Measurements from ENCODE around the gene SLC7A7.
"Not testable (repeated sequence)": the region's sequence is repeated elsewhere in the genome, so short reads cannot be mapped to it uniquely, and the experiment has no call there.

SLC7A7 gene

DNA sequence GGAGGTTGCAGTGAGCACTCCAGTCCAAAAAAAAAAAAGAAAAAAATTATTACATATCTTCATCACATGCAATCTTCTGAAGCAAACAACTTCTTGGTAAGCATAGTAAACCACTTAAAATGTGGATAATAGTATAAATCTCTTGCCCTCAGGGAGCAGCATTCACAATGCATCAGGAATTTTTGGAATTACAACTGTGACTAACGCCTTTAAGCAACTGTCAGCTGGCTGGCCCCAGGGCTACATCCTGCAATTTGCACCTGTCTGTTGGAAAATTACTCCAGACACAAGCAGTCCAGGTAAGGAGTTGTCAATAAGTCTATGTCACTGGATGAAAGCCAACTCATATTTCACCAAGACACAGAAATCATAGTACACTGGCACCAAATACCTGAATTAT, 5.5 kb upstream of the SLC7A7 start:
- DNase-seq = no peak

DNA sequence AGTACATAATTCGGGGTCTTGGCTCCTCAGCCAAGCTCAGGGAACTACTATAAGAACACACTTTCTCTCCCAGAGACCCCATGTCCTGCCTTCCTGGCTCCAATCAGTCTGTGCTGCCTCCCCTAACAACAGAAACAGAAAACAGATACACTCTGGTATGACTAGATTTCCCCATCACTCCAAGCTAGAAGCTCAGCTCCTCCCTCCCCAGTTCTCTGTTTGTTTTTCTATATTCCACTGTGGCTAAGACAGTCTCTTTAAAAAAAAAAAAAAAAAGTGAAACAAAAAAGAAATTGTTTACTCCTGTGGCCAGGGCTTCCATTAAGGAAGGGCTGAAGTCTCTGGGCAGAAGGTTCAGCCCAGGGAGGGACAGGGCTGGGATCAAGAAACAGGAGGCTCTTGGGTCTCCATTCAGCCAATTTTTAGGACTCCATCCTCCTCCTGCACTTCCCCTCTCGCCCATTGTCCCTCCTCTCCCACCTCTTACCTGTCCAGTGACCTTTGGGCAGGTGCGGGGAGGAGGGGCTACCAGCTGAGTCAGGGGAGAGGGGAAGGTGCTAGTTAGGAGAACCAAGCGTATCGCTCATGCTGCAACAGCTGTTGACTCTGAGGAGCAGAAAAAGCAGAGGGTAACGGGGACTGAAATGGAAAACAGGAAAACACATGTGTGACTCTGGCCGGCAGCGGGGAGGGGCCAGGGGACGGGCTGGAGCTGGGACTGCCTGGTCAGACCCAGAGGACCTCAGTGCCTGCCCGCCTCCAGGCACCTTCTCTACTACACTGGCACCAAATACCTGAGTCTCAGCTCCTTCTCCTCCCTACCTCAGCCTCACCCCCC, 4.1 kb upstream of the SLC7A7 start:
- peak; percentile 77 for DNase-seq

DNA sequence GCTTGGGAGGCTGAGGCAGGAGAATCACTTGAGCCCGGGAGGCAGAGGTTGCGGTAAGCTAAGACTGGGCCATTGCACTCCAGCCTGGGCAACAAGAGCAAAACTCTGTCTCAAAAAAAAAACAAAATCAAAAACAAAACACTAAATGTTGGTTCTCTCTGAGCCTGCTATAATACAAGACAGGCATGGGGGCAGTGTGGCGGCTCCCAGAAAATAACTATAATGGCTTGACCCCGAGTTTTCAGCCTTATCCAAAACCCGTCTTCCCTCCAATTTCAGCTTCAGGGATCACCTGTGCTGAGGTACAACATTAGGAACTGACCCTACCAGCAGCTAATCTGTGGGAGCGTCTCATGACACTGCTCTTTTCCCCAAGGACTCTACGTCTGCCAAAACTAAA, 862 bp downstream of the SLC7A7 start:
- no peak for DNase-seq

DNA sequence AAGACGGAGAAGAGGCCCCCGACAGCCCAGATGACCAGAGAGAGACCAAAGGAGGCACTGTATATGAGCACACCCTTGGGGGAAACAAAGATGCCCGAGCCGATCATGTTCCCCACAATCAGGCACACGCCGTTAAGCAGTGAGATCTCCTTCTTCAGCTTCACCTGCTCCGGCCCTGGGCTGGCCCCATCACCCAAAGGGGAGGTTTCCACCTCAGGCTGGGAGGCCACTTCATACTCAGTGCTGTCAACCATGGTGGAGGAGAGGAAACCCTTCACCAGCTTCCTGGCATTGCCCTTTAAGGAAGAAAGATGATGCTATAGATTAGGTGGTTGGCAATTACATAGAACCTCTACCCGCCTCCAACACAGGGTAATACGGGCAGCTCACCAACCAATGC, 2.1 kb downstream of the SLC7A7 start:
- no peak for DNase-seq

DNA sequence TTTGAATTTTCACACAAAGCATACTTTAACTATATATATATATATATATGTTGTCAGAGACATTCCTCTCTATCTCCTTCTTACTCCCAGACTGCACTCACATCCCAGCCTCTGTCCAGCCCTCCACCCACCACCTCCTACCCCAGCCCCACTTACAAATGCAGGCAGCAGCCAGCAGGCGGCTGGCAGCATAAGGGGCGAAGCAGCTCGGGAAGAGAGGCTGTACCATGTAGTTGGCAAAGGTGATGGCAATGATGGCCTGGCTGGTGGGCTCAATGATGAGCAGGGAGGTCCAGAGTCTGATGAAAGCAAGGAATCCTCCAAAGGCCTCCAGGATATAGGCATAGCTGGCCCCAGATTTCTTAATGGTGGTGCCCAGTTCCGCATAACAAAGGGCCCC, 2.5 kb downstream of the SLC7A7 start:
- no peak for DNase-seq

DNA sequence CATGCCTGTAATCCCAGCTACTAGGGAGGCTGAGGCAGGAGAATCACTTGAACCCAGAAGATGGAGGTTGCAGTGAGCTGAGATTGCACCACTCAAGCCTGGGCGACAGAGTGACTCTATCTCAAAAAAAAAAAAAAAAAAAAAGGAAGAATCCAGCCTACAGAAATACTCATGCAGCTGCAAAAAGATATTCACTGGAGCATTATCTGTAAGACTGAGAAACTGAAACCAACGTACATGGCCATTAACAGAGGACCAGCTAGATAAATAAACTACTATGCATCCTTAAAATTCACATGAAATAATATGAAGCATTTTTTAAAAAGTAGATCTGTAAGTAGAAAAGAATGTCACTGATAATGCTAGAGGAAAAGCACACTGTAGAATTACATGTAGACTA, 3.5 kb downstream of the SLC7A7 start:
- peak; percentile 77 for DNase-seq

DNA sequence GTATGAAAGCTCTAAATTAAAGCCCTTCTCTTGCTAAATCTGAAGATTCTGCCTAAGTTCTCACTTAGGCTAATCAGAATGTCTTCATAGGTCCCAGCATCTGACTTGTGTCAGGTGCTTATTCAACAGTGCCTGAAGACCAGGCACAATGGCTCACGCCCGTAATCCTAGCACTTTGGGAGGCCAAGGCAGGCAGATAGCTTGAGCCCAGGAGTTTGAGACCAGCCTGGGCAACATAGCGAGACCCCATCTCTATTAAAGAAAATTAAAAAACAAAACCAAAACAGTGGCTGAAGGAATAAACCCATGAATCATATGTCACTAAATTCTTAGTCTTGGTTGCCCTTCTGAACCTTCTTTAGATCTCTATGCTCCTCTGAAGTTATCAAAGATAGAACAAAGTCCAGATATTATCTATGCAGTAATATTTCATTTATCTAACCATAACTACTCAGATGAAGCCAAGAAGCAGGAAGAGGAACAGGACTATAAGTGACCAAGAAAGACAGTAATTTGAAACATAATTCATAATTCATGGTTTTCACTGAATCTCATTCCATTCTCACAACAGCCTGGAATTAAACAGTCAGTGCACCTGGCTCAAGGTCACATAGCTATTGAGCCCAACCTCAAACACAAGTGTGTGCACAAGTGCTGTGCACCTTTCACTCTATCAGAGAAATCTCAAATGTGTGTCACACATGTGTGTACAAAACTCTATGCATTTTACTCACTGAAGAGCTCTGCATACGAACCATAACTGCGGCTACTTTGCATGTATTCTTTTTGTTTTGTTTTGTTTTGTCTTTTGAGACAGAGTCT, 6.6 kb downstream of the SLC7A7 start:
- DNase-seq = no peak

DNA sequence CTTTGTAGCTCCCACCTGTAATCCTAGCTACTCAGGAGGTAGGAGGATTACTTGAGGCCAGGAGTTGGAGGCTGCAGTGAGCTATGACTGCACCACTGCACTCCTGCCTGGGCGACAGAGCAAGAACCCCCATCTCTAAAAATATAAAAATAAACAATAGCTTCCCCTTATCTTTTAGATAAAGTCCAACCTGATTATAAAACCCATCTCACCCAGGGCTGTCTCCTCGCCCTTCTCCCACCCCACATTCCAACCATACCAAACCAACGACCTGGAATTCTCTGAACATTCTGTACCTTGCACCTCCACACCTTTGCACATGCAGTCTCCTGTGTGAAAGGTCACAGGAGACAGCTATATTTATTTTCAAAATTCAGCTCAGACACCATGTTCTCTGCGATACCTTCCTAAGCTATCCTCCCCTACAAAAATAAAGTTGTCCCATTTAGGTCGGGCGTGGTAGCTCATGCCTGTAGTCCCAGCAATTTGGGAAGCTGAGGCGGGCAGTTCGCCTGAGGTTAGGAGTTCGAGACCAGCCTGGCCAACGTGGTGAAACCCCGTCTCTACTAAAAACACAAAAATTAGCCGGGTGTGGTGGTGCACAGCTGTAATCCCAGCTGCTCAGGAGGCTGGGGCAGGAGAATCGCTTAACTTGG, 7.7 kb downstream of the SLC7A7 start:
- no peak for DNase-seq

DNA sequence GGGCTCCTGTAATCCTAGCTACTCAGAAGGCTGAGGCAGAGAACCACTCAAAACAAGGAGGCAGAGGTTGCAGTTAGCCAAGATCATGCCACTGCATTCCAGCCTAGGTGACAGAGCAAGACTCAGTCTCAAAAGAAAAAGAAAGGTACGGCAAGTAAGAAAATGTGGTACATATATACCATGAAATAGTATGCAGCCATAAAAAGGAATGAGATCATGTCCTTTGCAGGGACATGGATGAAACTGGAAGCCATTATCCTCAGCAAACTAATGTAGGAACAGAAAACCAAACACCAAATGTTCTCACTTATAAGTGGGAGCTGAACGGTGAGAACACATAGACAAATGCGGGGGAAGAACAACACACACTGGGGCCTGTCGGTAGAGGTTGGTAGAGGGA, 10.0 kb downstream of the SLC7A7 start:
- DNase-seq = not testable (repeated sequence)

DNA sequence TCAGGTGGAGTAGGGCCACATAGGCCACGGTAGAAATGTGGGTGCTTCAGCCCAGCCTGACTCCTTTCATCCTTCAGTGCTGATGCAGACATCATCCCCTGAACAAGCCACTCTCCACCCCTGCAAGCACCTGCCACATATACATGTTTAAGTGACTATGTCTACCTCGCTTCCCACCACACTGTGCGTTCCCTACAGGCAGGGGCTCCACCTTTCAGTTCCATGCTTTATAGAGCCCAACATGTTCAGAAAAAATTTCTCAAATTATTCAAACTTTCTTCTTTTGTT, 11.6 kb downstream of the SLC7A7 start:
- no peak for DNase-seq

DNA sequence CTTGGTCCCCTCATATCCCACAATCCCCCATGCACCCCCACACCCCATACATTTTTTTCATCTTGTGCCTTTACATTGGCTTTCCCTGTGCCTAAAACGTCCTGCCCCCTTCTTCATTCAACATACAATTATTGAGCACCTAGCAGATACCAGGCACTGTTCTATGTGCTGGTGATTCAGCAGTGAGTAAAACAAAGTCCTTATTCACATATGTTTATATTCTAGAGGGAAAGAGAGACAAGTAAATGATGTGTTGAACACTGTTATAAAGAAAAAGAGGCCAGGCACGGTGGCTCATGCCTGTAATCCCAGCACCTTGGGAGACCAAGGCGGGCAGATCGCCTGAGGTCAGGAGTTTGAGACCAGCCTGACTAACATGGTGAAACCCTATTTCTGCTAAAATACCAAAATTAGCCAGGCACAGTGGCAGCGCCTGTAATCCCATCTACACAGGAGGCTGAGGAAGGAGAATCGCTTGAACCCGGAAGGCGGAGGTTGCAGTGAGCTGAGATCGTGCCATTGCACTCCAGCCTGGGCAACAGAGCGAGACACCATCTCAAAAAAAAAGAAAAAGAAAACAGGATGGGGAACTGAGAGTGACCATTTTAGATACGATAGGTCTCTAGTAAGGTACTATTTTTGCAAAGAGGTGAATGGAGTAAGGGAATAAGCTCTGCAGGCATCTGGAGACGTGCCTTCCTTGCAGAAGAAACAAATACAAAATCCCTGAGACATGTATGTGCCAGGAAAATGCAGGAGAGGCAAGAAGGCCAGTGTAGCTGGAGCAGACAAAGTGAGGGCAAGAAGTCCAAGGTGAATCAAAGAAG, 12.2 kb downstream of the SLC7A7 start:
- no peak for DNase-seq

DNA sequence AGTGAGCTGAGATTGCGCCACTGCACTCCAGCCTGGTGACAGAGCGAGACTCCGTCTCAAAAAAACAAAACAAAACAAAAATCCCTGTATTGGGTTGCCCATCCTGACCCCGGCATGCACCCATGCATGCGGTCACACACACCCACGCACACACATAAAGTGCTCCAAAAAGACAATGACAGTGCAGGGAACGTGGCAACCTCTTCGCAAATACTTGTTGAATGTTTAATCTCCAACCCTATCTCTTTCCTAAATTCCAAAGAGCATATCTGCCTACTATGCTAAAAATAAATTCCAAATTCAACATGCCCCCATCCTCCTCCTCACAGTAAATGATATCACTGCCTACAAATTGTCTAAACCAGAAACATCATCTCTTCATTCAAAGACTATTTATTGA, 13.5 kb downstream of the SLC7A7 start:
- DNase-seq = no peak

DNA sequence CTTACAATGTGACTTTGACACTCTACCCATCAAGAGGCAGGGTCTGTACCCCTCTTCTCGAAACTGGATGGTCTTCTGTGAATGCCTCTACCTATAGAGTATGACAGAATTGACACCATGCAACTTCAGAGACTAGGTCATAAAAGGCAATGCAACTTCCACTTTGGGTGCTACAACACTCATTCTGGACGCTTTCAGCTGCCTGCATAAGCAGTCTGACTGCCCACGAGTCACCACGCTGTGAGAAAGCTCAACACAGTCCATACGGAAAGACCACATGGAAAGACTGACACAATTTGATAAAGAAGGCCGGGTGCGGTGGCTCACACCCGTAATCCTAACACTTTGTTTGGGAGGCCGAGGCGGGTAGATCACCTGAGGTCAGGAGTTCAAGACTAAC, 14.9 kb downstream of the SLC7A7 start:
- DNase-seq = peak; percentile 78

DNA sequence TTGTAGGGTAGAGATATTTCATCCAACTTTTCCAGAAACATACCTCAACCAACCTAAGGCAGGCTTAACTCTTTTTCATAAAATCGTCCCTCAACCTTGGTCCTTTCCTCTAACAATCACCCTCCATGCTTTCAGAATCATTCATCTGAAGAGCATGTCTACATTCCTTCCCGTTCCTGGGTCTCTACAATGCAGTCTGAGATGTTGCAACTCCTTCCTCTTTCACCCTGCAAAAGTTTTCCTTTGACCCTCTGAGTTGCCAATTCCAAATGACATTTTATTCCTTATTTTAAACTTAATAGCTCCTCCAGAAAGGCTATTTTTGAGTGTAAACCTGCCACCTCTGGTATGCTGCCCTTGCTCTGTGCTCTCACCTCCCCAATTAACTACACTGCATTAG, 16.7 kb downstream of the SLC7A7 start:
- peak; percentile 83 for DNase-seq

DNA sequence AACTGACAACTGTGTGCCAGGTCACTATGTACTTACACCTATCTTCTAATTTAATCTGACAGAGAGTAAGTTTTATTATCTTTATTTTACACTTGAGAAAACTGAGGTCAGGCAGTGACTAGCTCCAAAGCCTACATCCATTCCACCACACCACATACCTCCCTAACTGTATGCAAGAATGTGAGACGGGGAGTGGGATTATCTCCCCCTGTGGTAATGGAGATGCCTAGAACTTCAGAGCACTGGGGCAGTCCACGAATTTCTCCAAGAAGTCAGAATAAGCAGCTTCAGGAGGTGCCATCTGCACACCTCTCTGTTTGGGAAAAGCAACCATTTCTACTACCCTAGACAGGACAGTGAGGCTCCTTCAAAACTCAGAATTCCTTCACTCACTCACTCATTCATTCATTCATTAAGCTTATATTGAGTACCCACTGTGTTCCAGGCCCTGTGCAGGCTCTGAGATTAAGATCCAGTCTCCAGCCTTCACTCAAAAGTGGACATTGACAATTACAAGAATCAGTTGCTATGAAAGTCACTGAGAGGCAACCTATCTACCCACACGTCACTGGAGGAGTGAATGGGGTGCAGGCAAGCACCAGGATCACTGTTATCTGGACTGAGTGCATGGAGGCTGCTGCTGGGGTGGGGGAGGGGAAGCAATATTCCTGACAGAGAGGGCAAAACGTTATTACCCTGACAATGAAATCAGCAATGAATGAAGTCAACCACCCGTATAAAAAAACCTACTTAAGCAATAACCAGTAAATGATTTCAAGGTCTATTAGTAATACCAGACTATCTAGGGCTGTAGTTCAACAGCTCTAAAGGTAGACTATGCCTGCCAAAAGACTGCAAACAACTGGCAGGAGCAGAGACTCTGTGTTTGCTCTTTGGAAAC, 18.0 kb downstream of the SLC7A7 start:
- DNase-seq = no peak

DNA sequence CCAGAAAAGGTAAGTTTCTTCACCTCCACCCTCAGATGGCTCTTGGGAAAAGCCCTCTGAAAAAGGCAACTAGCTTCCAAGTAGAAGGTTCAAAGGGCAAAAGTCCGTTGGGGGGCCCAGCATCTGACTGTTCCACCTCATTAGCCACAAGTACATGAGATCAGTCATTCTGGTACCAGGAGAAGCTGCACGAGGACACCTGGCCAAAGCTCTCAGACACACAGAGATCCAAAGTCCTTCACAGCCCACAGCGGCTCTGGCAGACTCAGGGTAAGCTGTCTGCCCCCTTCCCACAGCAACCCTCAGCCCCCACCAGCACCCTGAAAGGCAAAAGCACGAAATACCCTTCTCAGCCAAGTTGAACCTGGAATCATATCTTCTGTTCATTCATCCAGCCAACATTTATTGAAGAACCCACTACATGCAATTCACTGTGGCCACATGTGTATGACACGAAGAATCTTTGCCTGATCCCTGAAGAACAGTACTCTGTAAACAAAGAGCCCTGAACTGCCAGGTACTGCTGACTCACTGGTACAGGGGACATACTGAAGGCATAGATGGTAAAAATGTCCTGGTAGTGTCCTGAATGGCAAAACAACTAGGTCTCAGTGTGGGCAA, 19.0 kb downstream of the SLC7A7 start:
- no peak for DNase-seq

DNA sequence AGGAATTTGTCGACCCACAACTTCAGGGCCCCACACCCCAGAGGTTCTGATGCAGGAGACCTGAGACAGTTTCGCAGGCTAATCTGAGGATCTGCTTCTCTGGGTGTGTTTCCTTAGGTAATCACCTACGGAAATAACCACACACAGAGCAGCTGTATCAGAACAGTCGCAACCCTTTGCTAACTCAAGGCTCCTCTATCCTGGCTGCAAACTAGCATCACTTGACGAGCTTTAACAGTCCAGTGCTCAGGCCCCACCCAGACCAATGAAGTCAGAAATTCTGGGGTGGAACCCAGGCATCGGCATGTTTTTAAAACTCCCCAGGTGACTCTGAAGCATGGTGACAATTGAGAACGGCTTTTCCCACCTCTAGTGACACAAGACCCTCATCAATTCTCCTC, 20.7 kb downstream of the SLC7A7 start:
- DNase-seq = no peak

DNA sequence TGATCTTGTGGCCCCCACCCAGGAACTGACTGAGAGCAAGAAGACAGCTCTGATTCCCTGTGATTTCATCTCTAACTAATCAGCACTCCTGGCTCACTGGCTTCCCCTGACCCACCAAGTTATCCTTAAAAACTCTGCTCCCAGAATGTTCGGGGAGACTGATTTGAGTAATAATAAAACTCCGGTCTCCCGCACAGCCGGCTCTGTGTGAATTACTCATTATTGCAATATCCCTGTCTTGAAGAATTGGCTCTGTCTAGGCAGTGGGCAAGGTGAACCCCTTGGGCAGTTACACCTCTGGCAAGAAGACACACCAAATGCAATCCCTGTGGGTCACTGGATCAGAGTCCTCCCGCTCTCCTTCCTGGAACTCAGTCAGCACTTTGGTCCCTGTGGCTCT, 21.3 kb downstream of the SLC7A7 start:
- no peak for DNase-seq

DNA sequence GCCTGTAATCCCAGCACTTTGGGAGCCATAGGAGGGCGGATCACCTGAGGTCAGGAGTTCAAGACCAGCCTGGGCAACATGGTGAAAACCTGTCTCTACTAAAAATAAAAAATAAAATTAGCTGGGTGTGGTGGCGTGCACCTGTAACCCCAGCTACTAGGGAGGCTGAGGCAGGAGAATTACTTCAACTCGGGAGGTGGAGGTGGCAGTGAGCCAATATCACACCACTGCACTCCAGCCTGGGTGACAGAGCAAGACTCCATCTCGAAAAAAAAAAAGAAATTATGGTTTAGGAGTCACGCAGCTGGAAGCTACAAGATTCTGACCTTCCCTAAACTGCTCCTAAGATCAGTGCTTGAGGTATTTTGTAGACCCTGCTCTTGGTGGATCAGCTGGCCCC, 21.7 kb downstream of the SLC7A7 start:
- not testable (repeated sequence) for DNase-seq

DNA sequence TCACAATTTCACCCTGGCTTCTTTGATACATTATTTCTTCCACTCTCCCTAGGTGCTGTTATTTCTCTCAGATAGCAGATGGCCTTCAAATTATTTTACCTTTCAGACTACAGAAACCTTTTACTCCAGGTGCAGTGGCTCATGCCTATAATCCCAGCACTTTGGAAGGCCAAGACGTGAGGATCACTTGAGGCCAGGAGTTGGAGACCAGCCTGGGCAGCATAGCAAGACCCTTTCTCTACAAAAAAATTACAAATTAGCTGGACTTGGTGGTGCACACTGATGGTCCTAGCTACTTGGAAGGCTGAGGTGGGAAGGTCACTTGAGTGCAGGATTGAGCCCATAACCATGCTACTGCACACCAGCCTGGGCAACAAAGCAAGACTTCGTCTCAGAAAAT, 23.1 kb downstream of the SLC7A7 start:
- no peak for DNase-seq

DNA sequence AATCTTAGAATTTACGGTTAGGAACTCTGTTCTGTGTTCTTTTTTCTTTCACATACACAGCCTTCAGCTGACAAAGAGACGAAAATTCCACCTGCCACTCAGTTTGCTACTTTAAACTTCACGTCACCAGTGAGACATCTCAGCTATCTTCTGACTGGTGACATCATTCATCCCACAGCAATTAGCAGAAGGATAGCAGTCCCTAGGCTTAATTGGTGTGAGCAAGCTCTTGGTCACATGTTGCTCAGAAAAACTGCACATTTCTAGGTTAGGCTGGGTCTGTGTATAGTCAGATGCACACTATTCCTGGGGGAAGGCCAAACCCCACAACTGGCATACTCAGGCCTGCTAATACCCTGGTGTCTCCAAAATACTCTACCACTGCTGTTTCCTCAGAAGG, 23.9 kb downstream of the SLC7A7 start:
- DNase-seq = peak; percentile 85

DNA sequence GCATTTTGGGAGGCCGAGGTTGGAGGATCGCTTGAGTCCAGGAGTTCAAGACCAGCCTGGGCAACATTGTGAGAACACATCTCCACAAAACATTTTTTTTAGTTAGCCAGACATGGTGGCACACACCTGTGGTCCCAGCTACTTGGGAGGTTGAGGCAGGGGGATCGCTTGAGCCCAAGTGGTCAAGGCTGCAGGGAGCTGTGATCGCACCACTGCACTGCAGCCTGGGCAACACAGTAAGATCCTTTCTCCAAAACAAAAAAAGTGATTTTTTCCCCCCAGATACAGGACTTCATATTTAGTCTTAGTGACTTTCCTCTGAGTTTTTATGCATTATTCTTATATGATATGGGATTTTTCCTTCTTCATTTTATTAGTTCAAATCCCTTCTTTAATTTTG, 28.6 kb downstream of the SLC7A7 start:
- no peak for DNase-seq

All from suppressor macrophage treated with lipopolysaccharide for 4 hours (primary cell).